Lower leg skin (tissue), 4 donors: ENCODE data around the gene BIN2. TPM values are rescaled to one million over a fixed set of nuclear protein-coding genes. Genes with fewer than 3 reads are reported as not detected.

Experiments used
- DNase-seq, 2 donors: peaks; one replicate each; pipeline ENCODE4 v3.0.0-alpha.2; 2019; ENCODE audit warnings: low spot score in 2 of 2
- H3K4me3 ChIP-seq: fragments of 200-600 bp; sonication (generic); 2 replicates; pipeline ENCODE4 v1.5.1; 2017; ENCODE audit warnings: mild to moderate bottlenecking, low read depth; ENCODE audit not compliant: poor library complexity, severe bottlenecking
- POLR2A ChIP-seq, 2 donors: fragments of 450-650 bp; IDR thresholded peaks; one replicate each; pipeline ENCODE4 v1.6.1; 2016 to 2017; ENCODE audit warnings: antibody characterized with exemption in 2 of 2, mild to moderate bottlenecking in 1 of 2, moderate library complexity in 1 of 2
- WGBS, 2 donors: methylation state at CpG; one replicate each; pipeline ENCODE4 v1.1.5; 2018; 5-methylcytosine and 5-hydroxymethylcytosine counted together
- intact Hi-C: fragments of 100-400 bp; cut with DNase I; formaldehyde crosslinking; loops from one replicate; pipeline ENCODE4 v1.15.0; 2023; ENCODE audit warnings: low total_unique reads
- total RNA-seq, 4 donors: library from RNA; depleted of rRNA; stranded (reverse); fragments of >200 nt; gene quantifications; one replicate each; pipeline ENCODE4 v1.1.0, GENCODE V29; 2016
- TF ChIP-seq, protein P1 (sequence below), 3 donors: fragments of 450-650 bp; IDR thresholded peaks; one replicate each; pipeline ENCODE4 v1.5.1; 2016; ENCODE audit warnings: antibody characterized with exemption in 3 of 3, mild to moderate bottlenecking in 3 of 3, moderate library complexity in 2 of 3

BIN2 gene
- total RNA-seq, 4 donors from 2014 or later = 0.38 to 2.4 (median 0.94) TPM

DNA sequence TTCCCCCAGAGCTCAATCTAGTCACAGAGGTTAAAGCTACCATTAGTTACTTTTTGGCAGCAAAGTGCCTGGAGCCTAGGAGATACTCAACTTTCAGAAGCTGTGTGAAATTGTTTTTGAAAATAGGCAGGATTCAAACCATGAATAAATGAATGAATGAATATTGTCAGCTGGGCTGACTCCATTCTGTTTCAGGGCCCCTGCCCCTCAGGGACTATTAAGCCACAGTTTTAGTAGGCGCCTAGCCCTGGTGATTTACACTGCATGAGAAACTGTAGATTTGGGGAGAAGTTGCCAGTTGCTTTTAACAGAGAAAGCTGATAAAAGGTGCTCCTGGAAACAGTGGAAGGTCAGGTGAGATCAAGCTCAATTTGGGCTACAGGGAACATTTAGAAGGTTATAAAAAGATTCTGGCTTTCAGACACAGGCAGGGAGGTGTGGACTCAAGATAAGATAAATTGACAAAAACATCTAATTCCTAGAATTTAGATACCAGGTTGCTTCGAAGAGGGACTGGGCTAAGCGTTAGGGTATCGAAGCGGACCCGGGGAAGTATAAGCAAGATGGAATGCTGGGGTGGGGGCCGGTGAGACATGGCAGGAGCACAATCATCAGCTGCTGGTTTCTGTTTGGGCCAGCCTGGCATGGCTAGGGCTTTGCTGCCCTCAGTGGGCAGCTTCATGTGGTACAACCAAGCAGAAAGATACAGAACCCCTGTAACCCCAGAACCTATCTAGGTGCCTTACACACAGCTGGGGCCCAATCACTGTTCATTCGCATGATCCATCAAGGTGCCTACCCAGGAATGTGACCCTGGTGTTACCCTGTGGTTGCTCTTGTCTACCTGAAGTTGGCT lies 37.4 kb upstream of the BIN2 start:
- DNase-seq = no peak
- intact Hi-C loops = no loop called here
- H3K4me3 ChIP-seq = no peak overlapping the region
- WGBS, 2 donors = 93 to 95% methylated on average over 8 of the region's 8 CpGs
- no peak for TF ChIP-seq POLR2A (IDR thresholded peaks at IDR 0.05)
- TF ChIP-seq, protein P1, sequence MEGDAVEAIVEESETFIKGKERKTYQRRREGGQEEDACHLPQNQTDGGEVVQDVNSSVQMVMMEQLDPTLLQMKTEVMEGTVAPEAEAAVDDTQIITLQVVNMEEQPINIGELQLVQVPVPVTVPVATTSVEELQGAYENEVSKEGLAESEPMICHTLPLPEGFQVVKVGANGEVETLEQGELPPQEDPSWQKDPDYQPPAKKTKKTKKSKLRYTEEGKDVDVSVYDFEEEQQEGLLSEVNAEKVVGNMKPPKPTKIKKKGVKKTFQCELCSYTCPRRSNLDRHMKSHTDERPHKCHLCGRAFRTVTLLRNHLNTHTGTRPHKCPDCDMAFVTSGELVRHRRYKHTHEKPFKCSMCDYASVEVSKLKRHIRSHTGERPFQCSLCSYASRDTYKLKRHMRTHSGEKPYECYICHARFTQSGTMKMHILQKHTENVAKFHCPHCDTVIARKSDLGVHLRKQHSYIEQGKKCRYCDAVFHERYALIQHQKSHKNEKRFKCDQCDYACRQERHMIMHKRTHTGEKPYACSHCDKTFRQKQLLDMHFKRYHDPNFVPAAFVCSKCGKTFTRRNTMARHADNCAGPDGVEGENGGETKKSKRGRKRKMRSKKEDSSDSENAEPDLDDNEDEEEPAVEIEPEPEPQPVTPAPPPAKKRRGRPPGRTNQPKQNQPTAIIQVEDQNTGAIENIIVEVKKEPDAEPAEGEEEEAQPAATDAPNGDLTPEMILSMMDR (IDR thresholded peaks at IDR 0.05) = no peak

- intact Hi-C loops = no loop called here
- TF ChIP-seq, protein P1 (IDR thresholded peaks at IDR 0.05) = no peak
- no peak for TF ChIP-seq POLR2A (IDR thresholded peaks at IDR 0.05)
- WGBS, 2 donors = 91 to 97% methylated on average over 2 of the region's 2 CpGs
- no peak overlapping the region for H3K4me3 ChIP-seq
- no peak for DNase-seq
These were observed 36.3 kb upstream of the BIN2 start for GRCh38 chr12:51360315-51360714.

- no peak for DNase-seq
- WGBS, 2 donors = 75 to 84% methylated on average over 4 of the region's 4 CpGs
- intact Hi-C loops = no loop called here
- TF ChIP-seq POLR2A (IDR thresholded peaks at IDR 0.05) = no peak
- TF ChIP-seq, protein P1 (IDR thresholded peaks at IDR 0.05) = no peak
- no peak overlapping the region for H3K4me3 ChIP-seq
These were observed 35.9 kb upstream of the BIN2 start for GRCh38 chr12:51359851-51360250.

- TF ChIP-seq, protein P1 (IDR thresholded peaks at IDR 0.05) = no peak
- TF ChIP-seq POLR2A (IDR thresholded peaks at IDR 0.05) = no peak
- no peak for DNase-seq
- WGBS, 2 donors = 95 to 96% methylated on average over 8 of the region's 8 CpGs
- intact Hi-C loops = no loop called here
- H3K4me3 ChIP-seq = no peak overlapping the region
These were observed 34.5 kb upstream of the BIN2 start for GRCh38 chr12:51358496-51358895.

GRCh38 chr12:51357374-51358047 lies 33.5 kb upstream of the BIN2 start:
- no peak for DNase-seq
- intact Hi-C loops = no loop called here
- no peak overlapping the region for H3K4me3 ChIP-seq
- WGBS, 2 donors = 82 to 83% methylated on average over 10 of the region's 10 CpGs
- TF ChIP-seq, protein P1 (IDR thresholded peaks at IDR 0.05) = no peak
- TF ChIP-seq POLR2A (IDR thresholded peaks at IDR 0.05) = no peak
